NB4 (cell line): ENCODE results near the gene KCNJ10.

ENCODE experiments used
- DNase-seq: peaks from one replicate; pipeline ENCODE4 v3.0.0; 2010; ENCODE audit warnings: low read depth
- H3K4me3 ChIP-seq: one replicate; pipeline ENCODE4 v1.5.1; 2011; ENCODE audit warnings: mild to moderate bottlenecking, low read depth, low read length, moderate library complexity
- CTCF ChIP-seq: IDR thresholded peaks from one replicate; pipeline ENCODE4 v1.5.1; 2012; ENCODE audit warnings: low read depth, low read length
- MAX ChIP-seq: IDR thresholded peaks from 2 replicates; pipeline ENCODE4 v1.6.1; 2011; ENCODE audit warnings: low read depth, low read length
- MYC ChIP-seq: IDR thresholded peaks from 2 replicates; pipeline ENCODE4 v1.6.1; 2011; ENCODE audit warnings: low read depth, low read length
- POLR2A ChIP-seq: IDR thresholded peaks from 2 replicates; pipeline ENCODE4 v1.6.1; 2011; ENCODE audit warnings: mild to moderate bottlenecking; ENCODE audit not compliant: insufficient read length; ENCODE audit errors: extremely low read depth

Gene KCNJ10

GRCh38 chr1:160097151-160097910 is 27.4 kb upstream of the KCNJ10 start:
- H3K4me3 ChIP-seq: peak overlapping the region; percentile 66
- no peak for TF ChIP-seq CTCF
- peak; percentile 24 for DNase-seq

GRCh38 chr1:160096274-160097116 is 26.5 kb upstream of the KCNJ10 start:
- peak; percentile 62 for DNase-seq
- no peak for TF ChIP-seq MYC
- TF ChIP-seq POLR2A: no peak
- no peak for TF ChIP-seq CTCF
- TF ChIP-seq MAX: no peak
- H3K4me3 ChIP-seq: no peak overlapping the region

GRCh38 chr1:160095382-160096105 is 25.6 kb upstream of the KCNJ10 start:
- H3K4me3 ChIP-seq: no peak overlapping the region
- no peak for DNase-seq
- TF ChIP-seq MAX (no peak), MYC (no peak), POLR2A (no peak), CTCF (no peak)

- TF ChIP-seq CTCF (no peak), POLR2A (no peak), MAX (no peak), MYC (no peak)
- DNase-seq: no peak
- H3K4me3 ChIP-seq: no peak overlapping the region
Measured at GRCh38 chr1:160094806-160095205, 24.8 kb upstream of the KCNJ10 start.

GRCh38 chr1:160094291-160094625 is 24.3 kb upstream of the KCNJ10 start:
- TF ChIP-seq MAX (no peak), CTCF (no peak), MYC (no peak), POLR2A (no peak)
- DNase-seq: no peak
- H3K4me3 ChIP-seq: no peak overlapping the region
